AG10803 (cell line): ENCODE measurements around the gene PCMT1.
A peak's percentile ranks its signal among the peaks of the same experiment; 100 is the strongest.
"Not testable (repeated sequence)": the region's sequence is repeated elsewhere in the genome, so short reads cannot be mapped to it uniquely, and the experiment has no call there.

Experiments used
- DNase-seq: peaks from one replicate; pipeline ENCODE4 v3.0.0; 2010; ENCODE audit warnings: low read depth
- H3K4me3 ChIP-seq: 2 replicates; pipeline ENCODE4 v1.5.1; 2011; ENCODE audit warnings: mild to moderate bottlenecking, low read length, control low read depth
- CTCF ChIP-seq: conservative IDR thresholded peaks from 2 replicates; pipeline ENCODE4 v1.5.1; 2011; ENCODE audit warnings: mild to moderate bottlenecking, low read length, control low read depth, inconsistent platforms

PCMT1 gene

DNA sequence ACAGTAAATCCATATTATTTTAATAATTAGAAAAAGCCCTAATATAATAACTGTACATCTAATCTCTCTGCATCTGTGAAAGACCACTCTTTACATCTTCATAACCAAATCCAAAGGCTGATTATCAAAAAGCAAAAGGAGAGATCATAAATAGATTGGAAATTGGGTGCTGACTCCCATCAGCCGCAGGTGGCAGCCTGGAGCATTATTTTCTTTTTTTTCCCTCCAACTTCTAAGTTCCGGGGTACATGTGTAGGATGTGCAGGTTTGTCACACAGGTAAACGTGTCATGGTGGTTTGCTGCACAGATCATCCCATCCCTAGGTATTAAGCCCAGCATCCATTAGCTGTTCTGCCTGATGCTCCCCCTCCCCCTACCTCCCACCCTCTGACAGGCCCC lies 84.1 kb downstream of the PCMT1 start:
- no peak for TF ChIP-seq CTCF
- DNase-seq = no peak

DNA sequence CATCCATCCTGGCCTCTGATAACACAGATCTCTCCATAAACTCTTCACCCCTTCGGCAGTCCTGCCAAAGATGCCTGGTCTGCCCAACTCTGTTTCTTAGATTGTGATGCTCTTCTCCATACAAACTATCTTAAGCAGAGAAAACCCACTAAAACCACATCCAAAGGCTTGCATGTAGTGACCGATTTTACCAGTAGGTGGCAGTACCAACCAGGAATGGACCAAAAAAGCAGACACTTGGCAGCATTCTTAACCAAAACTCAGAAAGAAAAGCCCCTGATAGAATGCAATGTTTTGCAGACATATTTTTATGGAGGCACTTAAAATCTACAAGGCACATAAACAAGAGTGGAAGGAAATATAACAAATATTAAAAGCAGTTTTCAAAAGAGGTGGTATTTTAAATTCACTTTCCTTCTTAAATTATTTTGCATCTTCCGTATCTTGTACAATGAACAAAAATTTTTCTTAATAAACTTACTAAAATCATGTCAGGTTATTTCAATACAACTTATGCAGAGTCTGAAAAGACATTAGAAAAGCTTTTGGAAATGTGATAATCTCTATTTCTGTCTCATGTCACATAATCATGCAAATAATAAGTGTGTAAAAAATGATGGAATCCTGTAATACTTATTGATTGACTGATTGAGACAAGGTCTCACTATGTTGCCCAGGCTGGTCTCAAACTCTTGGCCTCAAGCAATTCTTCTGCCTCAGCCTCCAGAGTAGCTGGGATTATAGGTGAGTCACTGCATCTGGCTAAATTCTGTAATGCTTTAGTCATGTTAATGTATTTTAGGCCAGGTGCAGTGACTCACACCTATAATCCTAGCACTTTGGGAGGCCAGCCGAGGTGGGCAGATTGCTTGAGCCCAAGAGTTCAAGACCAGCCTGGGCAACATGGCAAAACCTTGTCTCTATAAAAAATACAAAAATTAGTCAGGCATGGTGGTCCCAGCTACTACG lies 85.3 kb downstream of the PCMT1 start:
- peak; percentile 65 for DNase-seq
- peak; percentile 93 for TF ChIP-seq CTCF
- no peak overlapping the region for H3K4me3 ChIP-seq

More for the DNA sequence above, 84.1 kb downstream of the PCMT1 start:
- no peak overlapping the region for H3K4me3 ChIP-seq

- peak; percentile 90 for DNase-seq
- peak; percentile 55 for TF ChIP-seq CTCF
- H3K4me3 ChIP-seq = no peak overlapping the region
Measured at GRCh38 chr6:149840345-149841075, 91.0 kb downstream of the PCMT1 start.

- no peak for DNase-seq
- H3K4me3 ChIP-seq = no peak overlapping the region
- TF ChIP-seq CTCF = no peak
Measured at GRCh38 chr6:149842331-149842730, 92.8 kb downstream of the PCMT1 start.

GRCh38 chr6:149843051-149843633 lies 93.6 kb downstream of the PCMT1 start:
- TF ChIP-seq CTCF = no peak

DNA sequence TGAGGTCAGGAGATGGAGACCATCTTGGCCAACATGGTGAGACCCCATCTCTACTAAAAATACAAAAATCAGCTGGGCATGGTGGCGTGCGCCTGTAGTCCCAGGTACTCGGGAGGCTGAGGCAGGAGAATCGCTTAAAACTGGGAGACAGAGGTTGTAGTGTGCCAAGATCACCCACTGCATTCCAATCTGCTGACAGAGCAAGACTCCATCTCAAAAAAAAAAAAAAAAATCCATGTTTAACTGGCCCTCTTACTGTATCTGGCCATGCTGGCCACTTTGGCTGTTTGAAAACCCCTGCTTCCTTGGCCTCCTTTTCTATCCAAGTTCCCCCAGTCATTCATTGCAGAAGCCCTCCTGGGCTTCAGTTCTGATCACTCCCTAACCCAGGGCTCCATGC lies 94.5 kb downstream of the PCMT1 start:
- peak; percentile 50 for DNase-seq
- H3K4me3 ChIP-seq = not testable (repeated sequence)

More at GRCh38 chr6:149843051-149843633, 93.6 kb downstream of the PCMT1 start:
- DNase-seq = no peak
- H3K4me3 ChIP-seq = no peak overlapping the region

GRCh38 chr6:149844480-149844879 lies 94.9 kb downstream of the PCMT1 start:
- no peak for DNase-seq
- no peak for TF ChIP-seq CTCF
- H3K4me3 ChIP-seq = no peak overlapping the region
